H9 (cell line): Measurements from ENCODE around the gene PPOX. TPM values are rescaled to one million over a fixed set of nuclear protein-coding genes. Genes with fewer than 3 reads are reported as not detected.

Experiments used
- DNase-seq: peaks from one replicate; pipeline ENCODE4 v3.0.0-alpha.2; 2017
- H2AFZ ChIP-seq: one replicate; pipeline ENCODE4 v1.6.1; 2013; ENCODE audit warnings: mild to moderate bottlenecking, low read length, control low read depth, moderate library complexity
- H2AK5ac ChIP-seq: 2 replicates; pipeline ENCODE4 v1.6.1; 2013; ENCODE audit warnings: low read length, control low read depth, mixed read lengths; ENCODE audit not compliant: insufficient read length
- H2BK120ac ChIP-seq: one replicate; pipeline ENCODE4 v1.6.1; 2013; ENCODE audit warnings: low read depth, mild to moderate bottlenecking, low read length, control low read depth, inconsistent platforms; ENCODE audit not compliant: poor library complexity, severe bottlenecking
- H2BK12ac ChIP-seq: 2 replicates; pipeline ENCODE4 v1.6.1; 2013; ENCODE audit warnings: low read length, control low read depth, mixed read lengths, low read depth; ENCODE audit not compliant: insufficient read length
- H2BK15ac ChIP-seq: 2 replicates; pipeline ENCODE4 v1.6.1; 2013; ENCODE audit warnings: low read depth, low read length, control low read depth
- H2BK20ac ChIP-seq: one replicate; pipeline ENCODE4 v1.6.1; 2013; ENCODE audit warnings: low read depth, mild to moderate bottlenecking, low read length, control low read depth, inconsistent platforms; ENCODE audit not compliant: poor library complexity, severe bottlenecking
- H2BK5ac ChIP-seq: 2 replicates; pipeline ENCODE4 v1.6.1; 2013; ENCODE audit warnings: low read length, control low read depth, mixed read lengths; ENCODE audit not compliant: insufficient read length
- H3K14ac ChIP-seq: 2 replicates; pipeline ENCODE4 v1.6.1; 2013; ENCODE audit warnings: low read length, control low read depth; ENCODE audit not compliant: insufficient read depth
- H3K18ac ChIP-seq: 2 replicates; pipeline ENCODE4 v1.6.1; 2013; ENCODE audit warnings: low read depth, mild to moderate bottlenecking, mixed read lengths, low read length, control low read depth; ENCODE audit not compliant: insufficient read length
- H3K23ac ChIP-seq: 2 replicates; pipeline ENCODE4 v1.6.1; 2013; ENCODE audit warnings: low read length, control low read depth, mixed read lengths, low read depth; ENCODE audit not compliant: insufficient read length
- H3K23me2 ChIP-seq: 2 replicates; pipeline ENCODE4 v1.6.1; 2013; ENCODE audit warnings: low read depth, mild to moderate bottlenecking, mixed read lengths, low read length, control low read depth; ENCODE audit not compliant: insufficient read length, poor library complexity, severe bottlenecking
- H3K27ac ChIP-seq: 2 replicates; pipeline ENCODE4 v1.5.1; 2013; ENCODE audit warnings: low read length, control low read depth, mixed read lengths, low read depth; ENCODE audit not compliant: insufficient read length
- H3K27me3 ChIP-seq: 2 replicates; pipeline ENCODE4 v1.6.1; 2013; ENCODE audit warnings: low read length, control low read depth, inconsistent platforms; ENCODE audit not compliant: insufficient read depth
- H3K4ac ChIP-seq: 2 replicates; pipeline ENCODE4 v1.6.1; 2013; ENCODE audit warnings: low read depth, mild to moderate bottlenecking, control low read depth, inconsistent platforms, low read length, moderate library complexity
- H3K4me1 ChIP-seq: 2 replicates; pipeline ENCODE4 v1.6.1; 2013; ENCODE audit warnings: low read length, control low read depth, inconsistent platforms; ENCODE audit not compliant: insufficient read depth
- H3K4me2 ChIP-seq: 2 replicates; pipeline ENCODE4 v1.6.1; 2013; ENCODE audit warnings: low read length, control low read depth, mixed read lengths; ENCODE audit not compliant: insufficient read length, insufficient read depth
- H3K56ac ChIP-seq: 2 replicates; pipeline ENCODE4 v1.6.1; 2013; ENCODE audit warnings: low read depth, mild to moderate bottlenecking, mixed read lengths, low read length, control low read depth; ENCODE audit not compliant: insufficient read length
- H3K79me1 ChIP-seq: 2 replicates; pipeline ENCODE4 v1.6.1; 2013; ENCODE audit warnings: low read depth, mild to moderate bottlenecking, moderate library complexity, low read length, control low read depth, inconsistent platforms; ENCODE audit not compliant: insufficient read depth, poor library complexity, severe bottlenecking
- H3K79me2 ChIP-seq: 2 replicates; pipeline ENCODE4 v1.6.1; 2013; ENCODE audit warnings: low read length, control low read depth, inconsistent platforms; ENCODE audit not compliant: insufficient read depth
- H3K9ac ChIP-seq: 2 replicates; pipeline ENCODE4 v1.6.1; 2013; ENCODE audit warnings: low read length, control low read depth, mixed read lengths; ENCODE audit not compliant: insufficient read length; ENCODE audit errors: extremely low read depth
- H3K9me3 ChIP-seq: one replicate; pipeline ENCODE4 v1.6.1; 2013; ENCODE audit warnings: low read depth, low read length, inconsistent platforms; ENCODE audit not compliant: control insufficient read depth
- H3T11ph ChIP-seq: one replicate; pipeline ENCODE4 v1.6.1; 2013; ENCODE audit warnings: mild to moderate bottlenecking, low read length, control low read depth, inconsistent platforms
- H4K20me1 ChIP-seq: one replicate; pipeline ENCODE4 v1.6.1; 2013; ENCODE audit not compliant: control insufficient read depth, insufficient read length, insufficient read depth
- H4K5ac ChIP-seq: 2 replicates; pipeline ENCODE4 v1.6.1; 2013; ENCODE audit warnings: low read depth, mild to moderate bottlenecking, mixed read lengths, low read length, control low read depth; ENCODE audit not compliant: insufficient read length
- H4K8ac ChIP-seq: replicated peaks from 2 replicates; pipeline ENCODE4 v1.6.1; 2013; ENCODE audit warnings: low read length, control low read depth, mixed read lengths, low read depth; ENCODE audit not compliant: insufficient read length
- H4K91ac ChIP-seq: 2 replicates; pipeline ENCODE4 v1.6.1; 2013; ENCODE audit warnings: low read depth, mild to moderate bottlenecking, moderate library complexity, mixed read lengths, low read length, control low read depth; ENCODE audit not compliant: insufficient read length
- H3K27ac Mint-ChIP-seq, 3 experiments: 2 replicates in 2 of 3; 3 replicates in 1 of 3; pipeline ENCODE4 v1.8.0; 2020 to 2021; ENCODE audit warnings: mixed read lengths in 3 of 3, mild to moderate bottlenecking in 1 of 3, moderate library complexity in 1 of 3
- H3K27me3 Mint-ChIP-seq: 2 replicates; pipeline ENCODE4 v1.8.0; 2021; ENCODE audit warnings: low read depth, mild to moderate bottlenecking, moderate library complexity, mixed read lengths
- H3K36me3 Mint-ChIP-seq, 3 experiments: 2 replicates in 2 of 3; 3 replicates in 1 of 3; pipeline ENCODE4 v1.8.0; 2020 to 2021; ENCODE audit warnings: low read depth in 3 of 3, mixed read lengths in 3 of 3; ENCODE audit not compliant: insufficient read depth in 1 of 3
- H3K4me1 Mint-ChIP-seq, 2 experiments: 2 replicates each; pipeline ENCODE4 v1.8.0; 2020; ENCODE audit warnings: mixed read lengths in 2 of 2
- H3K4me3 Mint-ChIP-seq, 2 experiments: 2 replicates in 1 of 2; 3 replicates in 1 of 2; pipeline ENCODE4 v1.8.0; 2020 to 2021; ENCODE audit warnings: mild to moderate bottlenecking in 2 of 2, mixed read lengths in 2 of 2, moderate library complexity in 1 of 2
- H3K9me3 Mint-ChIP-seq, 2 experiments: 2 replicates in 1 of 2; 3 replicates in 1 of 2; pipeline ENCODE4 v1.8.0; 2020; ENCODE audit warnings: mild to moderate bottlenecking in 2 of 2, mixed read lengths in 2 of 2, moderate library complexity in 1 of 2
- WGBS: extraction: QIAGEN DNeasy Blood & Tissue Kit; methylation state at CpG from one replicate; pipeline ENCODE4 v1.1.7; 2013; ENCODE audit warnings: missing lambda C conversion rate, low lambda C conversion rate, mixed read lengths; ENCODE audit not compliant: insufficient read length; ENCODE audit errors: extremely low coverage; 5-methylcytosine and 5-hydroxymethylcytosine counted together
- total RNA-seq: library from RNA; stranded (reverse); gene quantifications from 2 replicates; pipeline ENCODE4 v1.2.1, GENCODE V29; 2021
- TF ChIP-seq, protein P1 (sequence below): fragments of 200-600 bp; sonication (generic); conservative IDR thresholded peaks from 3 replicates; pipeline ENCODE4 v1.8.0; 2021; ENCODE audit warnings: antibody characterized with exemption, mild to moderate bottlenecking

The PPOX gene
- total RNA-seq, 1 experiment from 2014 or later, result 39.8 TPM

DNA sequence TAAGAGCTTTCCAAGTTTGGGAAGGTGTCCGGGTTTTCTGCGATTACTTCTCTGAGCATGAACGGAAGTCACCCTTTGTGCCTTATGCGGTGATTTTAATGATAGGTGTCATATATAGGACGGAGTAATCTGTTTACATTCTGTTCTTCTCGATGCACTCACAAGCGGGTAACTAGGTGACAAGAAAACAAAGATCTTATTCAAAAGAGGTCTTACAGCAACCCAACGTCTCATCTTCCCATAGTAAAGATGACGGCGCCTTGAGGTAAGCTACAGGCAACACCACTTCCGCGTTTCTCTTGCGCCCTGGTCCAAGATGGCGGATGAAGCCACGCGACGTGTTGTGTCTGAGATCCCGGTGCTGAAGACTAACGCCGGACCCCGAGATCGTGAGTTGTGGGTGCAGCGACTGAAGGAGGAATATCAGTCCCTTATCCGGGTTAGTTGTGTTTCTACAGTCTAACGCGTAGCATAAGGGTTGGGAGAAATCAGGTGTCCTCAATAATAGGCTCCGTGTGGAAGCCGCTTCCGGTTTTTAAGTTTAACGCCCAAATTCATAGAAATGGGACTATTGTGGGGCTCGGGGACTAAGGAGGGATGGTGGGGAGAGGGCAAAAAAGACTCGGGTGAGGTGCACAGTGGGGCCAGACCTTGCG, 12.4 kb upstream of the PPOX start, which contains the start of gene UFC1:
Gene UFC1, plus strand, starts transcription at position 297 of the 656 bp plus-strand sequence. Its CDS starts 20 bp downstream, at position 317.
- Histone ChIP-seq H4K20me1 (no peaks in the 10 kb centered on the region), H4K5ac (peak within 1 kb of the TSS; percentile 39), H3K56ac (peak within 1 kb of the TSS; percentile 71), H3K9me3 (no peaks in the 10 kb centered on the region), H2BK5ac (peak within 1 kb of the TSS; percentile 66), H2BK15ac (no peak within 1 kb of the TSS), H3K27me3 (no peaks in the 10 kb centered on the region), H3K4ac (peak within 1 kb of the TSS; percentile 84; the same call in 1 of the 2 replicates), H3K9ac (peak within 1 kb of the TSS; percentile 98), H3K23ac (peak within 1 kb of the TSS; percentile 2), H2BK120ac (peak within 1 kb of the TSS; percentile 95), H3K4me1 (no peaks in the 10 kb centered on the region), H3T11ph (peak within 1 kb of the TSS; percentile 100), H4K91ac (no peak within 1 kb of the TSS), H2BK12ac (peak within 1 kb of the TSS; percentile 77), H2BK20ac (peak within 1 kb of the TSS; percentile 78), H3K14ac (peak within 1 kb of the TSS; percentile 100), H3K18ac (peak within 1 kb of the TSS; percentile 99), H3K23me2 (no peaks in the 10 kb centered on the region), H4K8ac (peak within 1 kb of the TSS; percentile 98), H3K79me2 (no peaks in the 10 kb centered on the region), H2AK5ac (peak within 1 kb of the TSS; percentile 51), H3K4me2 (peak within 1 kb of the TSS; percentile 69), H2AFZ (peak within 1 kb of the TSS; percentile 99), H3K79me1 (no peaks in the 10 kb centered on the region), H3K27ac (peak within 1 kb of the TSS; percentile 93)
- no CpG with 5 or more reads among the region's 33 CpGs for WGBS
- peaks cover 15 to 16% of the 10 kb centered on the region in 2 experiments for H3K4me1 Mint-ChIP-seq
- H3K36me3 Mint-ChIP-seq, result peaks cover 10 to 20% (median 17%) of the 10 kb centered on the region in 3 experiments; a peak in 6 of 7 replicates
- H3K4me3 Mint-ChIP-seq, result peak within 1 kb of the TSS; percentile 99 to 100
- H3K9me3 Mint-ChIP-seq, result no peaks in the 10 kb centered on the region
- TF ChIP-seq, protein P1, sequence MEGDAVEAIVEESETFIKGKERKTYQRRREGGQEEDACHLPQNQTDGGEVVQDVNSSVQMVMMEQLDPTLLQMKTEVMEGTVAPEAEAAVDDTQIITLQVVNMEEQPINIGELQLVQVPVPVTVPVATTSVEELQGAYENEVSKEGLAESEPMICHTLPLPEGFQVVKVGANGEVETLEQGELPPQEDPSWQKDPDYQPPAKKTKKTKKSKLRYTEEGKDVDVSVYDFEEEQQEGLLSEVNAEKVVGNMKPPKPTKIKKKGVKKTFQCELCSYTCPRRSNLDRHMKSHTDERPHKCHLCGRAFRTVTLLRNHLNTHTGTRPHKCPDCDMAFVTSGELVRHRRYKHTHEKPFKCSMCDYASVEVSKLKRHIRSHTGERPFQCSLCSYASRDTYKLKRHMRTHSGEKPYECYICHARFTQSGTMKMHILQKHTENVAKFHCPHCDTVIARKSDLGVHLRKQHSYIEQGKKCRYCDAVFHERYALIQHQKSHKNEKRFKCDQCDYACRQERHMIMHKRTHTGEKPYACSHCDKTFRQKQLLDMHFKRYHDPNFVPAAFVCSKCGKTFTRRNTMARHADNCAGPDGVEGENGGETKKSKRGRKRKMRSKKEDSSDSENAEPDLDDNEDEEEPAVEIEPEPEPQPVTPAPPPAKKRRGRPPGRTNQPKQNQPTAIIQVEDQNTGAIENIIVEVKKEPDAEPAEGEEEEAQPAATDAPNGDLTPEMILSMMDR, result no peak
- peak; percentile 85 for DNase-seq
- H3K27ac Mint-ChIP-seq, result peak within 1 kb of the TSS; percentile 98 to 100 (median 100)
- no peaks in the 10 kb centered on the region for H3K27me3 Mint-ChIP-seq
